BJ (cell line): Measurements from ENCODE around the gene HSF2. TPM values are rescaled to one million over a fixed set of nuclear protein-coding genes. Genes with fewer than 3 reads are reported as not detected.

Experiments used
- CTCF ChIA-PET: fragments of 350-600 bp; formaldehyde crosslinking; extraction: SDS; loops from one replicate; lab custom pipeline; 2021; ENCODE audit warnings: antibody characterized with exemption, inconsistent platforms; lab: Yijun Ruan, JAX
- POLR2A ChIA-PET: fragments of 300-600 bp; sonication (Branson Sonifier 250); formaldehyde crosslinking; extraction: SDS; loops from one replicate; lab custom pipeline; 2021; ENCODE audit warnings: antibody characterized with exemption; lab: Charles Lee
- DNase-seq: peaks from one replicate; pipeline ENCODE4 v3.0.0-alpha.2; 2011; ENCODE audit warnings: low read depth
- H3K27me3 ChIP-seq: 2 replicates; pipeline ENCODE4 v1.6.0; 2011; ENCODE audit warnings: low read length; ENCODE audit not compliant: control insufficient read depth, insufficient read depth
- H3K36me3 ChIP-seq: 2 replicates; pipeline ENCODE4 v1.5.1; 2011; ENCODE audit warnings: low read length; ENCODE audit not compliant: control insufficient read depth, insufficient read depth
- H3K4me3 ChIP-seq: 2 replicates; pipeline ENCODE4 v1.5.1; 2011; ENCODE audit warnings: low read depth, mild to moderate bottlenecking, control low read depth, low read length
- polyA minus RNA-seq: library from RNA; depleted of rRNA, polyadenylated mRNA; stranded (reverse); fragments of >200 nt; gene quantifications from 2 replicates; pipeline ENCODE4 v1.2.3, GENCODE V29; 2011; rRNA and poly(A)+ RNA removed
- polyA plus RNA-seq: library from polyadenylated mRNA; depleted of rRNA; stranded (reverse); fragments of >200 nt; gene quantifications from 2 replicates; pipeline ENCODE4 v1.2.3, GENCODE V29; 2011; rRNA removed
- TF ChIP-seq, protein P1 (sequence below): IDR thresholded peaks from 2 replicates; pipeline ENCODE4 v1.5.1; 2011; ENCODE audit warnings: low read depth, mild to moderate bottlenecking, control low read depth, inconsistent platforms, low read length, moderate library complexity; ENCODE audit not compliant: insufficient read depth

The HSF2 gene, protein sequence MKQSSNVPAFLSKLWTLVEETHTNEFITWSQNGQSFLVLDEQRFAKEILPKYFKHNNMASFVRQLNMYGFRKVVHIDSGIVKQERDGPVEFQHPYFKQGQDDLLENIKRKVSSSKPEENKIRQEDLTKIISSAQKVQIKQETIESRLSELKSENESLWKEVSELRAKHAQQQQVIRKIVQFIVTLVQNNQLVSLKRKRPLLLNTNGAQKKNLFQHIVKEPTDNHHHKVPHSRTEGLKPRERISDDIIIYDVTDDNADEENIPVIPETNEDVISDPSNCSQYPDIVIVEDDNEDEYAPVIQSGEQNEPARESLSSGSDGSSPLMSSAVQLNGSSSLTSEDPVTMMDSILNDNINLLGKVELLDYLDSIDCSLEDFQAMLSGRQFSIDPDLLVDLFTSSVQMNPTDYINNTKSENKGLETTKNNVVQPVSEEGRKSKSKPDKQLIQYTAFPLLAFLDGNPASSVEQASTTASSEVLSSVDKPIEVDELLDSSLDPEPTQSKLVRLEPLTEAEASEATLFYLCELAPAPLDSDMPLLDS
- polyA plus RNA-seq, result 15.3 and 25.2 TPM in 2 replicates
- polyA minus RNA-seq, result 6.6 and 11.4 TPM in 2 replicates

DNA sequence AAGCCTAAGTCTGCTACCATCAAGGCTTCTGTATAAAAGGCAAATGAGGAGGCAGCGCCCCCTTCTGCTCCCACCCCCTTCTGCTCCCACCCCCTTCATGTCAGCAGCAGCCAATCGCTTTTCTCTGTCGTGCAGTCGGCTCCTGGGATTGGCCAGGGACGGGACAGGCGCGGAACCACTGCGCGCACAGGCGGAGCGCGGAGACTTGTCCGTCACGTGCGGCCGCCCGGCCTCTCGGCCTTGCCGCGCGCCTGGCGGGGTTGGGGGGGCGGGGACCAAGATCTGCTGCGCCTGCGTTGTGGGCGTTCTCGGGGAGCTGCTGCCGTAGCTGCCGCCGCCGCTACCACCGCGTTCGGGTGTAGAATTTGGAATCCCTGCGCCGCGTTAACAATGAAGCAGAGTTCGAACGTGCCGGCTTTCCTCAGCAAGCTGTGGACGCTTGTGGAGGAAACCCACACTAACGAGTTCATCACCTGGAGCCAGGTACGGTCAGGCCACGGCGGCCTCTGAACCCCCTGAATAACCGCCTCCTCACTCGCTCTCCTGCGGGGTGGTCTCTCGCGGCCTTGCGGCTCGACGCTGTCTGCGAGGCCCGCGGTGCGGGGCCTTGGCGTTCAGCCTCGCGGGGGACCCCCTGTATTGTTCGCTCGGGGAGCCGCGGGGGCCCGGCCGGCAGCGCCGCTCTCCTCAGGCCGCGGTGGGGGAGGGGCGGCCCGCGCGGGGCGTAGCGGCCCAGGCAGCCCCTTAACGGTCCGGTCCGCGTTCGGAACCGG, at the start of gene HSF2:
TSS of gene HSF2 (plus strand) at position 305 of the 773 bp plus-strand sequence. CDS start at position 391, 86 bp downstream.
- H3K27me3 ChIP-seq, result no peaks in the 10 kb centered on the region
- CTCF ChIA-PET, result interaction anchor here (0.8 to 1.5 kb wide), 5 partner anchors 9 to 131 kb away, joined by 3 to 6 read pairs (median 4); no protein-coding TSS in a partner anchor
- POLR2A ChIA-PET, result no interaction called here

DNA sequence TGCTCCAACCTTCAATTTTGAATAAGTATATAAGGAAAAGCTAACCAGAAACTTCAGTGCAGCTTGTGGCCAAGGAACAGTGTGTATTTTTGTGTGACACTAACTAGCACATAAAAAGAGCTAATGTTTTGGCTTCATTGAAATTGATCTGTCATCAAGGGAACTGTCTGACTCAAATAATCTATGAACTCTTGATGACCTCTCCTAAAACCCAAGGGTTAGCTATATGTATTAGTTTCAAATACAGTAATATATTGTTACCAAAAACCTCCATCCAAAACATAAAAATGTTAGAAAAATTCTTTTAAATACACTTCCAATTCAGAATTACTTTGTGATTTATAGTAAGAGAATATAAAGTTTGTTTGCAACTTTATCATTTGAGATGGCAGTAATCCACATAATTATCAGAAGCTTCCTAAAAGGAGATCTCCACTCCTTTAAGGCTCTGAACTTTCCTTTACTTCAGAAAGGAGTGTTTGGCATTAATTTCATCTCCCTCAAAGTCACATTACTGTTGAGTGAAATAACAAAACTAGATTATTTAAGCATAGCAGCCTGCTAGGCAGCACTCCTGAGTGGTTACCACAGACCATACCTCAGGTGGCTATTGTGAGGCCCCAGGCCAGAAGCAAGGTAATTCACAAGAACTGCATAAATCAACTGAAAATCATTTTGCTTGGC, 46.3 kb upstream of the HSF2 start:
- TF ChIP-seq, protein P1, sequence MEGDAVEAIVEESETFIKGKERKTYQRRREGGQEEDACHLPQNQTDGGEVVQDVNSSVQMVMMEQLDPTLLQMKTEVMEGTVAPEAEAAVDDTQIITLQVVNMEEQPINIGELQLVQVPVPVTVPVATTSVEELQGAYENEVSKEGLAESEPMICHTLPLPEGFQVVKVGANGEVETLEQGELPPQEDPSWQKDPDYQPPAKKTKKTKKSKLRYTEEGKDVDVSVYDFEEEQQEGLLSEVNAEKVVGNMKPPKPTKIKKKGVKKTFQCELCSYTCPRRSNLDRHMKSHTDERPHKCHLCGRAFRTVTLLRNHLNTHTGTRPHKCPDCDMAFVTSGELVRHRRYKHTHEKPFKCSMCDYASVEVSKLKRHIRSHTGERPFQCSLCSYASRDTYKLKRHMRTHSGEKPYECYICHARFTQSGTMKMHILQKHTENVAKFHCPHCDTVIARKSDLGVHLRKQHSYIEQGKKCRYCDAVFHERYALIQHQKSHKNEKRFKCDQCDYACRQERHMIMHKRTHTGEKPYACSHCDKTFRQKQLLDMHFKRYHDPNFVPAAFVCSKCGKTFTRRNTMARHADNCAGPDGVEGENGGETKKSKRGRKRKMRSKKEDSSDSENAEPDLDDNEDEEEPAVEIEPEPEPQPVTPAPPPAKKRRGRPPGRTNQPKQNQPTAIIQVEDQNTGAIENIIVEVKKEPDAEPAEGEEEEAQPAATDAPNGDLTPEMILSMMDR, result no peak
- POLR2A ChIA-PET, result no interaction called here
- Histone ChIP-seq H3K27me3 (no peaks in the 10 kb centered on the region), H3K4me3 (no peak overlapping the region), H3K36me3 (no peaks in the 10 kb centered on the region)
- CTCF ChIA-PET, result no interaction called here
- no peak for DNase-seq

More for the DNA sequence above, at the start of gene HSF2:
- TF ChIP-seq, protein P1, result peak; percentile 43
- peak; percentile 94 for DNase-seq
- Histone ChIP-seq H3K4me3 (peak within 1 kb of the TSS; percentile 98), H3K36me3 (no peaks in the 10 kb centered on the region)

DNA sequence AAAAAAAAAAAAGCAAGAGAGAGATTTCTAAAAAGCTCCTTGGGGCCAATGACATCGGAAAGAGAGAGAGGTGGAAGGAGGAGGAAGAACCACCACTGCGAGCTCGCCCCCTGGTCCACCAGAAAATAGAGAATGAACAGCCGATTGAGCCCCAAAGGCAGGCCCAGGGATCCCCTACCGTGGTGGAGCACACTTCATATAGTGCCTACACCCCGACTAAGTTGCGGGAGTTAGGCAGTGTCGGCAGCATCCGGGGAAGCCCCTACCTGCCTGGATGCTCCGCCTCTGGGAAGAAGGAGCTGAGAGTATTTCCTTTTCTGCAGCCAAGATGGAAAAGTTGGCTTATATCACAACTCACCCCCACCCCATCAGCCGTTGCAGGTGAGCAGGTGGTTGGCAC, 38.6 kb upstream of the HSF2 start:
- DNase-seq, result no peak
- Histone ChIP-seq H3K27me3 (no peaks in the 10 kb centered on the region), H3K4me3 (no peak overlapping the region), H3K36me3 (no peaks in the 10 kb centered on the region)
- POLR2A ChIA-PET, result no interaction called here
- TF ChIP-seq, protein P1, result no peak
- CTCF ChIA-PET, result no interaction called here

DNA sequence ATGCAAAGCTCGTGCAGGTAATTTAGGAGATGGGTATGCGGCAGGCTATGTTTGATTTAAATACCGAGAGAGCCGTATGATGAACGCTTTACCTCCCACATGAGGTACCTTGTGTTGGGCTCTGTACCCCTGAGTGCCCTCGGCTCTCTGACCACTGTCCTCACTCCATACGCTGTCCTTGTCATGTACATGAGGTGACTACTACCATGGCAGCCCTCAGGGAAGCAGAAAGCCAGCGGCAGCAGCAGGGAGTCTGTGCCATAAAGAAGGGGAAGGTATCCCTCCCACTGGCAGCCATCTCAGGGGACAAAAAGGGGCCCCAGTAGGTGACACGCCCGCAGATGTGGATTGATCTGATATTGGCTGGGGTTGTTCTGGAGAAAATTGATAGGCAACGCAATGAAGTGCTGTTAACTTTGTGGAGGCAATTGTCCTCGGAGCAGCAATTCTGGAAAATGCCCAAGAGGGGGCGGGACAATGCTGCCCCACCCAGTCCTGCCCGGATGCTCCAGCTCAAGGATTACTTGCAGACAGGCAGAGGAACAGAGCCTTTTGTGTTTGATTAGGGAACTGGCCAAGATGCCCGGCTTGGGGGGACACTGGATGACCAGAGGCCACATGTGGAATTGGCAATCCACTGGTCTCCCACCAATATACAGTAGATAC, 38.0 kb upstream of the HSF2 start:
- ChIA-PET POLR2A (no interaction called here), CTCF (no interaction called here)
- Histone ChIP-seq H3K27me3 (no peaks in the 10 kb centered on the region), H3K36me3 (no peaks in the 10 kb centered on the region), H3K4me3 (no peak overlapping the region)
- TF ChIP-seq, protein P1, result no peak
- no peak for DNase-seq
